ENCODE results near the gene HECTD4. TPM values are rescaled to one million over a fixed set of nuclear protein-coding genes. Genes with fewer than 3 reads are reported as not detected.
"Not testable (repeated sequence)": the region's sequence is repeated elsewhere in the genome, so short reads cannot be mapped to it uniquely, and the experiment has no call there.

HECTD4 gene
- total RNA-seq, 1 experiment from 2014 or later: 32.5 TPM

GRCh38 chr12:112261559-112261958 lies 120.7 kb downstream of the HECTD4 start:
- H3K27me3 ChIP-seq (ENCODE audit: low read length): no peaks in the 10 kb centered on the region
- H4K20me1 ChIP-seq (ENCODE audit: insufficient read depth, low read depth, low read length): no peaks in the 10 kb centered on the region
- H3K4me3 ChIP-seq (ENCODE audit: low read length): no peak overlapping the region
- no peaks in the 10 kb centered on the region for H3K9me3 ChIP-seq (ENCODE audit: low read length)
- H3K4me2 ChIP-seq (ENCODE audit: low read depth, low read length, poor library complexity, severe bottlenecking): no peak overlapping the region
- no peak overlapping the region for H3K9ac ChIP-seq (ENCODE audit: low read length)
- DNase-seq: no peak
- H3K9me2 ChIP-seq (replicated peaks; ENCODE audit: insufficient read depth, low read length): no peaks in the 10 kb centered on the region
- H3K79me2 ChIP-seq (ENCODE audit: low read length): no peaks in the 10 kb centered on the region
- H3K4me1 ChIP-seq (ENCODE audit: low read length): no peaks in the 10 kb centered on the region
- H2AFZ ChIP-seq (ENCODE audit: low read length): no peak overlapping the region
- 0 out of 2 replicates have a peak, but pooled peaks cover 4% of the 10 kb centered on the region for H3K36me3 ChIP-seq (ENCODE audit: insufficient read depth, low read length)
- no peak overlapping the region for H3K27ac ChIP-seq (ENCODE audit: low read length)

- no peak overlapping the region for H3K27ac ChIP-seq (ENCODE audit: low read length)
- H4K20me1 ChIP-seq (ENCODE audit: insufficient read depth, low read depth, low read length): no peaks in the 10 kb centered on the region
- no peaks in the 10 kb centered on the region for H3K79me2 ChIP-seq (ENCODE audit: low read length)
- H3K27me3 ChIP-seq (ENCODE audit: low read length): no peaks in the 10 kb centered on the region
- H3K4me2 ChIP-seq (ENCODE audit: low read depth, low read length, poor library complexity, severe bottlenecking): no peak overlapping the region
- H3K36me3 ChIP-seq (ENCODE audit: insufficient read depth, low read length): peaks cover 10% of the 10 kb centered on the region
- no peak overlapping the region for H3K4me3 ChIP-seq (ENCODE audit: low read length)
- no peak overlapping the region for H3K9ac ChIP-seq (ENCODE audit: low read length)
- no peak for DNase-seq
- H3K4me1 ChIP-seq (ENCODE audit: low read length): no peaks in the 10 kb centered on the region
- no peaks in the 10 kb centered on the region for H3K9me3 ChIP-seq (ENCODE audit: low read length)
- H2AFZ ChIP-seq (ENCODE audit: low read length): no peak overlapping the region
- no peaks in the 10 kb centered on the region for H3K9me2 ChIP-seq (replicated peaks; ENCODE audit: insufficient read depth, low read length)
Measured at GRCh38 chr12:112258926-112259325, 123.3 kb downstream of the HECTD4 start.

- no peaks in the 10 kb centered on the region for H3K27me3 ChIP-seq (ENCODE audit: low read length)
- H2AFZ ChIP-seq (ENCODE audit: low read length): no peak overlapping the region
- no peak overlapping the region for H3K4me2 ChIP-seq (ENCODE audit: low read depth, low read length, poor library complexity, severe bottlenecking)
- H3K9me2 ChIP-seq (replicated peaks; ENCODE audit: insufficient read depth, low read length): no peaks in the 10 kb centered on the region
- H3K27ac ChIP-seq (ENCODE audit: low read length): no peak overlapping the region
- peaks cover 14% of the 10 kb centered on the region for H3K36me3 ChIP-seq (ENCODE audit: insufficient read depth, low read length)
- no peaks in the 10 kb centered on the region for H4K20me1 ChIP-seq (ENCODE audit: insufficient read depth, low read depth, low read length)
- no peaks in the 10 kb centered on the region for H3K9me3 ChIP-seq (ENCODE audit: low read length)
- DNase-seq: no peak
- H3K9ac ChIP-seq (ENCODE audit: low read length): no peak overlapping the region
- H3K4me1 ChIP-seq (ENCODE audit: low read length): no peaks in the 10 kb centered on the region
- no peak overlapping the region for H3K4me3 ChIP-seq (ENCODE audit: low read length)
- no peaks in the 10 kb centered on the region for H3K79me2 ChIP-seq (ENCODE audit: low read length)
Measured at GRCh38 chr12:112256780-112257179, 125.5 kb downstream of the HECTD4 start.

- Histone ChIP-seq H3K9ac (ENCODE audit: low read length) (no peak overlapping the region), H3K27ac (ENCODE audit: low read length) (no peak overlapping the region), H4K20me1 (ENCODE audit: insufficient read depth, low read depth, low read length) (no peaks in the 10 kb centered on the region), H3K4me1 (ENCODE audit: low read length) (no peaks in the 10 kb centered on the region), H2AFZ (ENCODE audit: low read length) (no peak overlapping the region), H3K79me2 (ENCODE audit: low read length) (no peaks in the 10 kb centered on the region), H3K36me3 (ENCODE audit: insufficient read depth, low read length) (peaks cover 14% of the 10 kb centered on the region), H3K9me2 (replicated peaks; ENCODE audit: insufficient read depth, low read length) (no peaks in the 10 kb centered on the region), H3K4me3 (ENCODE audit: low read length) (no peak overlapping the region), H3K9me3 (ENCODE audit: low read length) (no peaks in the 10 kb centered on the region), H3K4me2 (ENCODE audit: low read depth, low read length, poor library complexity, severe bottlenecking) (no peak overlapping the region), H3K27me3 (ENCODE audit: low read length) (no peaks in the 10 kb centered on the region)
- DNase-seq: no peak
Measured at GRCh38 chr12:112252184-112252583, 130.0 kb downstream of the HECTD4 start.

GRCh38 chr12:112244902-112245301 lies 137.3 kb downstream of the HECTD4 start:
- not testable (repeated sequence) for H3K4me3 ChIP-seq (ENCODE audit: low read length); H3K9me2 ChIP-seq (replicated peaks; ENCODE audit: insufficient read depth, low read length); H3K79me2 ChIP-seq (ENCODE audit: low read length)

GRCh38 chr12:112243255-112244110 lies 138.7 kb downstream of the HECTD4 start:
- Histone ChIP-seq H2AFZ (ENCODE audit: low read length) (no peak overlapping the region), H3K79me2 (ENCODE audit: low read length) (no peaks in the 10 kb centered on the region), H3K4me1 (ENCODE audit: low read length) (no peaks in the 10 kb centered on the region), H3K27me3 (ENCODE audit: low read length) (no peaks in the 10 kb centered on the region), H3K9me2 (replicated peaks; ENCODE audit: insufficient read depth, low read length) (no peaks in the 10 kb centered on the region), H3K9ac (ENCODE audit: low read length) (no peak overlapping the region), H3K9me3 (ENCODE audit: low read length) (no peaks in the 10 kb centered on the region), H3K36me3 (ENCODE audit: insufficient read depth, low read length) (peaks cover 4% of the 10 kb centered on the region; the same call in 1 of the 2 replicates), H3K4me2 (ENCODE audit: low read depth, low read length, poor library complexity, severe bottlenecking) (no peak overlapping the region), H4K20me1 (ENCODE audit: insufficient read depth, low read depth, low read length) (no peaks in the 10 kb centered on the region), H3K4me3 (ENCODE audit: low read length) (no peak overlapping the region), H3K27ac (ENCODE audit: low read length) (no peak overlapping the region)
- DNase-seq: no peak

More at GRCh38 chr12:112244902-112245301, 137.3 kb downstream of the HECTD4 start:
- H3K27ac ChIP-seq (ENCODE audit: low read length); H4K20me1 ChIP-seq (ENCODE audit: insufficient read depth, low read depth, low read length); H2AFZ ChIP-seq (ENCODE audit: low read length); DNase-seq; H3K4me1 ChIP-seq (ENCODE audit: low read length); H3K36me3 ChIP-seq (ENCODE audit: insufficient read depth, low read length); H3K9ac ChIP-seq (ENCODE audit: low read length); H3K4me2 ChIP-seq (ENCODE audit: low read depth, low read length, poor library complexity, severe bottlenecking); H3K27me3 ChIP-seq (ENCODE audit: low read length); H3K9me3 ChIP-seq (ENCODE audit: low read length): not testable (repeated sequence)

GRCh38 chr12:112241176-112241575 lies 141.1 kb downstream of the HECTD4 start:
- H3K4me3 ChIP-seq (ENCODE audit: low read length): no peak overlapping the region

GRCh38 chr12:112239881-112240280 lies 142.3 kb downstream of the HECTD4 start:
- no peak overlapping the region for H3K27ac ChIP-seq (ENCODE audit: low read length)

More at GRCh38 chr12:112241176-112241575, 141.1 kb downstream of the HECTD4 start:
- no peak overlapping the region for H2AFZ ChIP-seq (ENCODE audit: low read length)
- H3K4me1 ChIP-seq (ENCODE audit: low read length): no peaks in the 10 kb centered on the region
- no peaks in the 10 kb centered on the region for H3K9me2 ChIP-seq (replicated peaks; ENCODE audit: insufficient read depth, low read length)
- H3K4me2 ChIP-seq (ENCODE audit: low read depth, low read length, poor library complexity, severe bottlenecking): no peak overlapping the region
- no peaks in the 10 kb centered on the region; the same call in 1 of the 2 replicates for H3K36me3 ChIP-seq (ENCODE audit: insufficient read depth, low read length)
- H3K79me2 ChIP-seq (ENCODE audit: low read length): no peaks in the 10 kb centered on the region
- H3K9ac ChIP-seq (ENCODE audit: low read length): no peak overlapping the region
- no peak overlapping the region for H3K27ac ChIP-seq (ENCODE audit: low read length)
- DNase-seq: no peak
- H4K20me1 ChIP-seq (ENCODE audit: insufficient read depth, low read depth, low read length): no peaks in the 10 kb centered on the region
- H3K9me3 ChIP-seq (ENCODE audit: low read length): no peaks in the 10 kb centered on the region
- H3K27me3 ChIP-seq (ENCODE audit: low read length): no peaks in the 10 kb centered on the region

More at GRCh38 chr12:112239881-112240280, 142.3 kb downstream of the HECTD4 start:
- Histone ChIP-seq H3K4me1 (ENCODE audit: low read length) (no peaks in the 10 kb centered on the region), H4K20me1 (ENCODE audit: insufficient read depth, low read depth, low read length) (no peaks in the 10 kb centered on the region), H3K27me3 (ENCODE audit: low read length) (no peaks in the 10 kb centered on the region), H3K9me3 (ENCODE audit: low read length) (no peaks in the 10 kb centered on the region), H3K4me2 (ENCODE audit: low read depth, low read length, poor library complexity, severe bottlenecking) (no peak overlapping the region), H3K79me2 (ENCODE audit: low read length) (no peaks in the 10 kb centered on the region), H3K36me3 (ENCODE audit: insufficient read depth, low read length) (no peaks in the 10 kb centered on the region; the same call in 1 of the 2 replicates), H3K4me3 (ENCODE audit: low read length) (no peak overlapping the region), H3K9ac (ENCODE audit: low read length) (no peak overlapping the region), H2AFZ (ENCODE audit: low read length) (no peak overlapping the region), H3K9me2 (replicated peaks; ENCODE audit: insufficient read depth, low read length) (no peaks in the 10 kb centered on the region)
- DNase-seq: no peak
